Thyroid gland (tissue), 4 donors: Measurements from ENCODE around the gene TRPM2. TPM values are rescaled to one million over a fixed set of nuclear protein-coding genes. Genes with fewer than 3 reads are reported as not detected.
"Not testable (repeated sequence)": the region's sequence is repeated elsewhere in the genome, so short reads cannot be mapped to it uniquely, and the experiment has no call there.

Experiments
- DNase-seq, 2 donors: peaks; one replicate each; pipeline ENCODE4 v3.0.0-alpha.2; 2019
- H3K27ac ChIP-seq, 3 donors: fragments of 200-600 bp; sonication (generic); 1 replicate in 2 of 3; 2 replicates in 1 of 3; pipeline ENCODE4 v1.5.1; 2016 to 2019; ENCODE audit warnings: mild to moderate bottlenecking in 1 of 3, moderate library complexity in 1 of 3
- H3K27me3 ChIP-seq: fragments of 200-600 bp; sonication (generic); one replicate; pipeline ENCODE4 v1.5.1; 2019
- H3K36me3 ChIP-seq, 2 donors: fragments of 200-600 bp; sonication (generic); one replicate each; pipeline ENCODE4 v1.5.1; 2016 to 2019
- H3K4me1 ChIP-seq, 2 donors: fragments of 200-600 bp; sonication (generic); one replicate each; pipeline ENCODE4 v1.5.1; 2017 to 2019
- H3K4me3 ChIP-seq, 3 donors: fragments of 200-600 bp; sonication (generic); replicated peaks in 1 of 3; 1 replicate in 2 of 3; 2 replicates in 1 of 3; pipeline ENCODE4 v1.5.1; 2016; ENCODE audit warnings: mild to moderate bottlenecking in 1 of 3
- H3K9me3 ChIP-seq: fragments of 200-600 bp; sonication (generic); one replicate; pipeline ENCODE4 v1.5.1; 2017
- CTCF ChIP-seq, 6 experiments: fragments of 200-600 bp in 3 of 6; fragments of 450-650 bp in 3 of 6; sonication (generic) in 3 of 6; IDR thresholded peaks; one replicate each; pipeline ENCODE4 v1.5.1; 2016 to 2019; ENCODE audit warnings: antibody characterized with exemption in 6 of 6, mild to moderate bottlenecking in 2 of 6, inconsistent platforms in 1 of 6, moderate library complexity in 1 of 6
- POLR2A ChIP-seq, 2 donors: fragments of 450-650 bp; IDR thresholded peaks; one replicate each; pipeline ENCODE4 v1.6.1; 2017; ENCODE audit warnings: antibody characterized with exemption in 2 of 2, mild to moderate bottlenecking in 2 of 2, moderate library complexity in 1 of 2
- whole genome bisulfite sequencing, 2 donors: methylation state at CpG; one replicate each; pipeline ENCODE4 v1.1.5; 2017; 5-methylcytosine and 5-hydroxymethylcytosine counted together
- intact Hi-C: fragments of 100-400 bp; cut with DNase I; formaldehyde crosslinking; loops from one replicate; pipeline ENCODE4 v1.15.1; 2023
- total RNA-seq, 4 donors: library from RNA; depleted of rRNA; stranded (reverse); fragments of >200 nt; gene quantifications; one replicate each; pipeline ENCODE4 v1.2.3, GENCODE V29; 2016

Gene TRPM2
- total RNA-seq, 4 donors from 2014 or later, result 0.67 to 2.6 (median 0.88) TPM

GRCh38 chr21:44413566-44414290 lies 60.3 kb downstream of the TRPM2 start:
- intact Hi-C loops, result no loop called here
- WGBS, 2 donors, result 92 to 93% methylated on average over 20 to 22 of the region's 27 CpGs
- TF ChIP-seq CTCF (IDR thresholded peaks at IDR 0.05) (no peak), POLR2A (IDR thresholded peaks at IDR 0.05) (no peak)

GRCh38 chr21:44414291-44415072 lies 61.1 kb downstream of the TRPM2 start:
- no peaks in the 10 kb centered on the region for H3K4me1 ChIP-seq
- H3K36me3 ChIP-seq, result no peaks in the 10 kb centered on the region
- TF ChIP-seq CTCF (IDR thresholded peaks at IDR 0.05) (no peak), POLR2A (IDR thresholded peaks at IDR 0.05) (no peak)
- no peak overlapping the region for H3K27ac ChIP-seq
- H3K4me3 ChIP-seq, result no peak overlapping the region
- intact Hi-C loops, result no loop called here
- 85 to 88% methylated on average over 26 to 27 of the region's 30 CpGs for WGBS, 2 donors
- no peaks in the 10 kb centered on the region for H3K9me3 ChIP-seq
- no peaks in the 10 kb centered on the region for H3K27me3 ChIP-seq
- no peak for DNase-seq

More at GRCh38 chr21:44413566-44414290, 60.3 kb downstream of the TRPM2 start:
- Histone ChIP-seq H3K4me1 (no peaks in the 10 kb centered on the region), H3K9me3 (no peaks in the 10 kb centered on the region), H3K4me3 (no peak overlapping the region), H3K36me3 (no peaks in the 10 kb centered on the region), H3K27me3 (no peaks in the 10 kb centered on the region), H3K27ac (no peak overlapping the region)
- DNase-seq, result no peak

- TF ChIP-seq CTCF (IDR thresholded peaks at IDR 0.05) (no peak), POLR2A (IDR thresholded peaks at IDR 0.05) (no peak)
- H3K4me1 ChIP-seq, result no peaks in the 10 kb centered on the region
- intact Hi-C loops, result no loop called here
- H3K4me3 ChIP-seq, result no peak overlapping the region
- no peaks in the 10 kb centered on the region for H3K9me3 ChIP-seq
- 65 to 68% methylated on average over 24 of the region's 24 CpGs for WGBS, 2 donors
- no peaks in the 10 kb centered on the region for H3K36me3 ChIP-seq
- no peaks in the 10 kb centered on the region for H3K27me3 ChIP-seq
- no peak overlapping the region for H3K27ac ChIP-seq
- no peak for DNase-seq
These were observed 61.9 kb downstream of the TRPM2 start for GRCh38 chr21:44415073-44416025.

- DNase-seq, result no peak
These were observed 62.8 kb downstream of the TRPM2 start for GRCh38 chr21:44416193-44416592.

GRCh38 chr21:44417621-44418107 lies 64.2 kb downstream of the TRPM2 start:
- H3K4me3 ChIP-seq, H3K4me1 ChIP-seq, H3K27ac ChIP-seq, H3K27me3 ChIP-seq, H3K36me3 ChIP-seq, DNase-seq, H3K9me3 ChIP-seq, intact Hi-C loops: not testable (repeated sequence)
- 96 to 98% methylated on average over 10 to 20 of the region's 21 CpGs for WGBS, 2 donors

More at GRCh38 chr21:44416193-44416592, 62.8 kb downstream of the TRPM2 start:
- no peaks in the 10 kb centered on the region for H3K36me3 ChIP-seq
- H3K27ac ChIP-seq, result no peak overlapping the region
- no peaks in the 10 kb centered on the region for H3K9me3 ChIP-seq
- WGBS, 2 donors, result 61 to 72% methylated on average over 4 to 5 of the region's 8 CpGs
- H3K27me3 ChIP-seq, result no peaks in the 10 kb centered on the region
- TF ChIP-seq CTCF (IDR thresholded peaks at IDR 0.05) (no peak), POLR2A (IDR thresholded peaks at IDR 0.05) (no peak)
- H3K4me1 ChIP-seq, result no peaks in the 10 kb centered on the region
- intact Hi-C loops, result no loop called here
- no peak overlapping the region for H3K4me3 ChIP-seq
